ENCODE measurements around the gene PDK2. TPM values are rescaled to one million over a fixed set of nuclear protein-coding genes. Genes with fewer than 3 reads are reported as not detected.
A peak's percentile ranks its signal among the peaks of the same experiment; 100 is the strongest.

Gene PDK2
- total and polyA plus RNA-seq, 2 of the 4 experiments (the other 2 are of a cell fraction) = 26.7 to 104 TPM

DNA sequence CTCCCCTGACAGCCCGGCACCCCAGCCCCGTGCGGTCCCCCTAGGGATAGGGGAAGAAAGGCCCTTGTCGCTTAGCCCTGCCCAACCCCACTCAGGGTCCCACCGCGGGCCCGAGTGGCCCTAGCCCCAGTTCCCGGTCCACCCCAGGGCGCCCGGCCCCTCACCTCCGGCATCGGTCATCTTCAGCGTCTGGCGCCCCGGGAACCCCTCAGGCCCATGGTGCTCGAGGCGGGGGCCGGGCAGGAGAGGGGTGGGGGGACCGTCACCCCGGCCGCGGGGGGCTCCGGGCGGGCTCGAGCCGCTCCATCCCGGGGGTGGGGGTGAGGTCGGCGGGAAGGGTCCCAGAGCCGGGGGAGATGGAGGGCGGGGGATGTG lies 34.2 kb downstream of the PDK2 start:
- in situ Hi-C loops (cut with MboI; ENCODE audit: low sequenced_read_pairs) = no loop called here
- H3K79me1 ChIP-seq (ENCODE audit: low read depth in 1 of 2, low read length in 2 of 2) = peaks cover 3 to 38% of the 10 kb centered on the region in 2 experiments; a peak in 3 of 4 replicates
- H2BK5ac ChIP-seq (ENCODE audit: low read depth, low read length, poor library complexity, severe bottlenecking) = no peak overlapping the region
- H4K5ac ChIP-seq (ENCODE audit: low read depth, low read length) = no peak overlapping the region
- ATAC-seq (ENCODE audit: low read depth) (peak; percentile 1), DNase-seq (no peak)
- dilution Hi-C loops (cut with HindIII; ENCODE audit: low sequenced_read_pairs, unreplicated experiment) = no loop called here
- POLR2A ChIA-PET (ENCODE audit: unreplicated experiment) = interaction anchor here (0.6 to 0.9 kb wide), 2 partner anchors 22 to 232 kb away, joined by 4 to 6 read pairs; no protein-coding TSS in a partner anchor
- no CpG with 5 or more reads among the region's 31 CpGs for WGBS, 2 experiments (ENCODE audit: extremely low coverage in 2 of 2, insufficient read length in 1 of 2)
- no peak overlapping the region for H3K56ac ChIP-seq (ENCODE audit: extremely low read depth, insufficient read depth, low read length)
- H2BK120ac ChIP-seq (ENCODE audit: low read depth, low read length) = no peak overlapping the region
- H3K9me3 ChIP-seq (ENCODE audit: control insufficient read depth, insufficient read depth, low read length) = no peaks in the 10 kb centered on the region
- no peak overlapping the region for H4K91ac ChIP-seq (ENCODE audit: insufficient read depth, low read depth, low read length)
- no peak overlapping the region for H2BK15ac ChIP-seq (ENCODE audit: low read depth, low read length)
- peaks cover 12% of the 10 kb centered on the region for H3K9me1 ChIP-seq (ENCODE audit: insufficient read depth, low read length)
- peak overlapping the region; percentile 8; the same call in 1 of the 2 replicates for H2AK5ac ChIP-seq (ENCODE audit: low read depth, low read length)
- H2BK20ac ChIP-seq (ENCODE audit: low read depth, low read length) = no peak overlapping the region
- no peak overlapping the region for H3K23ac ChIP-seq (ENCODE audit: low read depth, low read length)
- peaks cover 14% of the 10 kb centered on the region for H4K20me1 ChIP-seq (ENCODE audit: insufficient read depth, low read length)
- peak overlapping the region; percentile 92 for H3K4me2 ChIP-seq (ENCODE audit: low read depth, low read length)
- H3K14ac ChIP-seq (replicated peaks; ENCODE audit: low read depth, low read length) = no peak overlapping the region
- CTCF ChIA-PET = no interaction called here
- peak overlapping the region; percentile 68 for H3K9ac ChIP-seq (ENCODE audit: low read depth, low read length)
- TF ChIP-seq RCOR1 (IDR thresholded peaks at IDR 0.05; ENCODE audit: insufficient replicate concordance, low read length) (no peak), SMC3 (IDR thresholded peaks at IDR 0.05; ENCODE audit: low read depth, low read length) (no peak), FOS (IDR thresholded peaks at IDR 0.05; ENCODE audit: low read depth, low read length) (no peak), CTCF (conservative IDR thresholded peaks at IDR 0.05; ENCODE audit: low read depth, low read length) (no peak), RAD21 (IDR thresholded peaks at IDR 0.05; ENCODE audit: low read length) (no peak), MXI1 (IDR thresholded peaks at IDR 0.05; ENCODE audit: borderline replicate concordance, low read depth, low read length) (no peak), USF2 (IDR thresholded peaks at IDR 0.05; ENCODE audit: low read depth, low read length) (no peak), RFX5 (IDR thresholded peaks at IDR 0.05; ENCODE audit: low read depth, low read length) (no peak), ELK1 (IDR thresholded peaks at IDR 0.05; ENCODE audit: borderline replicate concordance, low read depth, low read length) (no peak), CEBPB (IDR thresholded peaks at IDR 0.05; ENCODE audit: low read depth, low read length) (no peak), NFE2L2 (IDR thresholded peaks at IDR 0.05; ENCODE audit: low read depth, low read length) (no peak)
- H3K4ac ChIP-seq (ENCODE audit: low read depth, low read length) = peak overlapping the region; percentile 33; the same call in 1 of the 2 replicates
- no peaks in the 10 kb centered on the region for H3K27me3 ChIP-seq (ENCODE audit: control insufficient read depth, insufficient read depth, low read length)
- H2AK9ac ChIP-seq (replicated peaks; ENCODE audit: low read depth, low read length, poor library complexity) = peak overlapping the region; percentile 91
- H4K8ac ChIP-seq (ENCODE audit: low read depth in 2 of 2, low read length in 2 of 2) = no peak overlapping the region
- intact Hi-C loops (cut with micrococcal nuclease) = no loop called here
- peak overlapping the region; percentile 44; the same call in 1 of the 2 replicates for H3K27ac ChIP-seq (ENCODE audit: insufficient read depth, low read length)
- H3K4me1 ChIP-seq (ENCODE audit: control insufficient read depth, insufficient read depth, low read length) = peaks cover 19% of the 10 kb centered on the region
- peak overlapping the region; percentile 84 for H2AFZ ChIP-seq (replicated peaks; ENCODE audit: low read length, poor library complexity)
- H3K36me3 ChIP-seq (ENCODE audit: control insufficient read depth, insufficient read depth, low read length) = peaks cover 3% of the 10 kb centered on the region; the same call in 1 of the 2 replicates
- H3K4me3 ChIP-seq (ENCODE audit: insufficient read depth, low read depth, low read length) = peak overlapping the region; percentile 64
- H3K18ac ChIP-seq (ENCODE audit: low read depth, low read length) = no peak overlapping the region; the same call in 1 of the 2 replicates
- BruUV-seq (replicated peaks) = no TSS peak
